22Rv1 (cell line): ENCODE data around the gene HMGN3.

Experiments
- CTCF ChIP-seq: fragments of 450-650 bp; IDR thresholded peaks from 2 replicates; pipeline ENCODE4 v1.5.1; 2017; ENCODE audit warnings: mild to moderate bottlenecking
- ZFX ChIP-seq: fragments of 450-650 bp; IDR thresholded peaks from 2 replicates; pipeline ENCODE4 v1.6.1; 2017; ENCODE audit warnings: antibody characterized with exemption, borderline replicate concordance

GRCh38 chr6:79226660-79227059 is 7.8 kb downstream of the HMGN3 start:
- no peak for TF ChIP-seq CTCF
- TF ChIP-seq ZFX: no peak
